Stomach (tissue), 19 donors: ENCODE results near the gene VAMP8. TPM values are rescaled to one million over a fixed set of nuclear protein-coding genes. Genes with fewer than 3 reads are reported as not detected.

Source experiments
- DNase-seq, 2 donors: peaks; one replicate each; pipeline versions ENCODE4 v3.0.0 to v3.0.0-alpha.2; 2013 to 2019
- H3K27ac ChIP-seq, 5 donors: fragments of 200-600 bp in 4 of 5; sonication (generic) in 4 of 5; one replicate each; pipeline ENCODE4 v1.5.1; 2013 to 2019; ENCODE audit warnings: mild to moderate bottlenecking in 1 of 5, moderate library complexity in 1 of 5
- H3K27me3 ChIP-seq, 3 donors: fragments of 200-600 bp; sonication (generic); one replicate each; pipeline ENCODE4 v1.5.1; 2017 to 2019; ENCODE audit warnings: mixed run types in 1 of 3
- H3K36me3 ChIP-seq, 4 donors: fragments of 200-600 bp; sonication (generic); 1 replicate in 3 of 4; 2 replicates in 1 of 4; pipeline ENCODE4 v1.5.1; 2016 to 2019
- H3K4me1 ChIP-seq, 4 donors: fragments of 200-600 bp; sonication (generic); one replicate each; pipeline ENCODE4 v1.5.1; 2016 to 2019
- H3K4me3 ChIP-seq, 4 donors: fragments of 200-600 bp; sonication (generic) in 3 of 4; one replicate each; pipeline ENCODE4 v1.5.1; 2016 to 2019; ENCODE audit warnings: mild to moderate bottlenecking in 1 of 4
- H3K9me3 ChIP-seq, 4 donors: fragments of 200-600 bp; sonication (generic); one replicate each; pipeline ENCODE4 v1.5.1; 2016 to 2019
- EP300 ChIP-seq: sonication (generic); formaldehyde crosslinking; IDR thresholded peaks from one replicate; pipeline ENCODE4 v1.6.1; 2017; ENCODE audit warnings: antibody characterized with exemption
- POLR2A ChIP-seq, 4 donors: fragments of 450-650 bp; IDR thresholded peaks; one replicate each; pipeline ENCODE4 v1.6.1; 2016; ENCODE audit warnings: antibody characterized with exemption in 4 of 4, control low read depth in 2 of 4, mild to moderate bottlenecking in 1 of 4, moderate library complexity in 1 of 4
- POLR2AphosphoS5 ChIP-seq, 3 donors: sonication (generic); formaldehyde crosslinking; IDR thresholded peaks; one replicate each; pipeline ENCODE4 v1.6.1; 2016; ENCODE audit warnings: antibody characterized with exemption in 3 of 3
- WGBS, 5 donors: extraction: QIAGEN DNeasy Blood & Tissue Kit in 3 of 5; methylation state at CpG; one replicate each; pipeline versions ENCODE4 v1.1.5 to v1.1.7; 2013 to 2018; 5-methylcytosine and 5-hydroxymethylcytosine counted together
- intact Hi-C: fragments of 100-400 bp; cut with DNase I; formaldehyde crosslinking; loops from one replicate; pipeline ENCODE4 v1.15.1; 2023; ENCODE audit warnings: low total_unique reads
- long read RNA-seq, 10 donors: transcript quantifications; one replicate each; lab custom pipeline, GENCODE V29; 2026
- polyA plus RNA-seq, 3 donors: library from polyadenylated mRNA; stranded (reverse); fragments of 200-250 nt; gene quantifications; one replicate each; pipeline ENCODE4 v1.2.3, GENCODE V29; 2013
- total RNA-seq, 5 donors: library from RNA; depleted of rRNA; stranded (reverse); fragments of >200 nt; gene quantifications; one replicate each; pipeline versions ENCODE4 v1.1.0 to v1.2.3, GENCODE V29; 2014 to 2016
- TF ChIP-seq, protein P1 (sequence below), 7 experiments: fragments of 450-650 bp in 4 of 7; fragments of 200-600 bp in 3 of 7; sonication (generic) in 3 of 7; IDR thresholded peaks; one replicate each; pipeline ENCODE4 v1.5.1; 2016 to 2019; ENCODE audit warnings: antibody characterized with exemption in 7 of 7, control low read depth in 2 of 7, mild to moderate bottlenecking in 1 of 7
- donor health status: healthy with polysubstance abuse.
- donor health status: Bipolar disorder and iron deficiency.
- donor health status: healthy.

Gene VAMP8
- 100 to 1,000 TPM in 2 of 5 donors, 10 to 100 TPM in 1, 1 to 10 TPM in 1, not detected in 1; 2.2 to 191 (median 79.6) TPM for total RNA-seq
- 100 to 1,000 TPM; 358 to 568 (median 435) TPM for polyA plus RNA-seq
- long read RNA-seq, donor 1, transcript VAMP8-201 (3 exons, 774 nt) = major isoform, 24 of 24 reads
- long read RNA-seq, donor 1, partial matches to known transcripts = 0 of 24 reads
- long read RNA-seq, donor 1, other reads (novel, unspliced or antisense) = 0 of 24 reads
- long read RNA-seq, donor 2, transcript VAMP8-201 (3 exons, 774 nt) = major isoform, 51 of 58 reads
- long read RNA-seq, donor 2, partial matches to known transcripts = 7 of 58 reads
- long read RNA-seq, donor 2, other reads (novel, unspliced or antisense) = 0 of 58 reads
- long read RNA-seq, donor 3, transcript VAMP8-201 (3 exons, 774 nt) = major isoform, 42 of 49 reads
- long read RNA-seq, donor 3, partial matches to known transcripts = 7 of 49 reads
- long read RNA-seq, donor 3, other reads (novel, unspliced or antisense) = 0 of 49 reads
- long read RNA-seq, donor 4, transcript VAMP8-201 (3 exons, 774 nt) = major isoform, 6 of 6 reads
- long read RNA-seq, donor 4, partial matches to known transcripts = 0 of 6 reads
- long read RNA-seq, donor 4, other reads (novel, unspliced or antisense) = 0 of 6 reads
- long read RNA-seq, donor 5, transcript VAMP8-201 (3 exons, 774 nt) = major isoform, 33 of 42 reads
- long read RNA-seq, donor 5, partial matches to known transcripts = 9 of 42 reads
- long read RNA-seq, donor 5, other reads (novel, unspliced or antisense) = 0 of 42 reads
- long read RNA-seq, donor 6 = 0 reads
- long read RNA-seq, donor 7, transcript VAMP8-201 (3 exons, 774 nt) = major isoform, 63 of 95 reads
- long read RNA-seq, donor 7, partial matches to known transcripts = 32 of 95 reads
- long read RNA-seq, donor 7, other reads (novel, unspliced or antisense) = 0 of 95 reads
- long read RNA-seq, donor 8, transcript VAMP8-201 (3 exons, 774 nt) = major isoform, 49 of 56 reads
- long read RNA-seq, donor 8, partial matches to known transcripts = 7 of 56 reads
- long read RNA-seq, donor 8, other reads (novel, unspliced or antisense) = 0 of 56 reads
- long read RNA-seq, donor 9, transcript VAMP8-201 (3 exons, 774 nt) = major isoform, 48 of 54 reads
- long read RNA-seq, donor 9, partial matches to known transcripts = 6 of 54 reads
- long read RNA-seq, donor 9, other reads (novel, unspliced or antisense) = 0 of 54 reads
- long read RNA-seq, donor 10, transcript VAMP8-201 (3 exons, 774 nt) = major isoform, 33 of 39 reads
- long read RNA-seq, donor 10, partial matches to known transcripts = 6 of 39 reads
- long read RNA-seq, donor 10, other reads (novel, unspliced or antisense) = 0 of 39 reads

GRCh38 chr2:85577386-85578242, at the start of gene VAMP8:
Gene VAMP8 (plus strand): TSS chr2:85577586. CDS start chr2:85577647, 61 bp downstream.
- H3K27me3 ChIP-seq = no peaks in the 10 kb centered on the region
- intact Hi-C loops = no loop called here
- peak within 1 kb of the TSS; percentile 46 to 60 (median 51) for H3K4me3 ChIP-seq
- 6 to 26% (median 18%) methylated on average over 19 of the region's 19 CpGs for WGBS, 5 donors
- TF ChIP-seq EP300 = no peak
- no peak for TF ChIP-seq POLR2A (IDR thresholded peaks at IDR 0.05)
- TF ChIP-seq POLR2AphosphoS5 (IDR thresholded peaks at IDR 0.05) = peak in 2 of 3 donors; percentile 34 to 70
- TF ChIP-seq, protein P1, sequence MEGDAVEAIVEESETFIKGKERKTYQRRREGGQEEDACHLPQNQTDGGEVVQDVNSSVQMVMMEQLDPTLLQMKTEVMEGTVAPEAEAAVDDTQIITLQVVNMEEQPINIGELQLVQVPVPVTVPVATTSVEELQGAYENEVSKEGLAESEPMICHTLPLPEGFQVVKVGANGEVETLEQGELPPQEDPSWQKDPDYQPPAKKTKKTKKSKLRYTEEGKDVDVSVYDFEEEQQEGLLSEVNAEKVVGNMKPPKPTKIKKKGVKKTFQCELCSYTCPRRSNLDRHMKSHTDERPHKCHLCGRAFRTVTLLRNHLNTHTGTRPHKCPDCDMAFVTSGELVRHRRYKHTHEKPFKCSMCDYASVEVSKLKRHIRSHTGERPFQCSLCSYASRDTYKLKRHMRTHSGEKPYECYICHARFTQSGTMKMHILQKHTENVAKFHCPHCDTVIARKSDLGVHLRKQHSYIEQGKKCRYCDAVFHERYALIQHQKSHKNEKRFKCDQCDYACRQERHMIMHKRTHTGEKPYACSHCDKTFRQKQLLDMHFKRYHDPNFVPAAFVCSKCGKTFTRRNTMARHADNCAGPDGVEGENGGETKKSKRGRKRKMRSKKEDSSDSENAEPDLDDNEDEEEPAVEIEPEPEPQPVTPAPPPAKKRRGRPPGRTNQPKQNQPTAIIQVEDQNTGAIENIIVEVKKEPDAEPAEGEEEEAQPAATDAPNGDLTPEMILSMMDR (IDR thresholded peaks at IDR 0.05) = no peak
- no peaks in the 10 kb centered on the region for H3K9me3 ChIP-seq
- peak; percentile 87 to 92 for DNase-seq
- peaks cover 0 to 16% (median 7%) of the 10 kb centered on the region in 4 donors for H3K36me3 ChIP-seq
- H3K4me1 ChIP-seq = peaks cover 18 to 40% (median 29%) of the 10 kb centered on the region in 4 donors
- peak within 1 kb of the TSS; percentile 79 to 91 (median 90) for H3K27ac ChIP-seq

- peaks cover 22 to 38% (median 31%) of the 10 kb centered on the region in 4 donors for H3K4me1 ChIP-seq
- TF ChIP-seq, protein P1 (IDR thresholded peaks at IDR 0.05) = no peak
- no peak for TF ChIP-seq EP300
- no peak for TF ChIP-seq POLR2AphosphoS5 (IDR thresholded peaks at IDR 0.05)
- no peak for TF ChIP-seq POLR2A (IDR thresholded peaks at IDR 0.05)
- H3K27ac ChIP-seq = no peak overlapping the region
- intact Hi-C loops = no loop called here
- H3K4me3 ChIP-seq = no peak overlapping the region
- H3K36me3 ChIP-seq = no peaks in the 10 kb centered on the region
- DNase-seq = no peak
- H3K9me3 ChIP-seq = no peaks in the 10 kb centered on the region
- H3K27me3 ChIP-seq = no peaks in the 10 kb centered on the region
These were observed 49.6 kb upstream of the VAMP8 start for GRCh38 chr2:85527787-85528186.

DNA sequence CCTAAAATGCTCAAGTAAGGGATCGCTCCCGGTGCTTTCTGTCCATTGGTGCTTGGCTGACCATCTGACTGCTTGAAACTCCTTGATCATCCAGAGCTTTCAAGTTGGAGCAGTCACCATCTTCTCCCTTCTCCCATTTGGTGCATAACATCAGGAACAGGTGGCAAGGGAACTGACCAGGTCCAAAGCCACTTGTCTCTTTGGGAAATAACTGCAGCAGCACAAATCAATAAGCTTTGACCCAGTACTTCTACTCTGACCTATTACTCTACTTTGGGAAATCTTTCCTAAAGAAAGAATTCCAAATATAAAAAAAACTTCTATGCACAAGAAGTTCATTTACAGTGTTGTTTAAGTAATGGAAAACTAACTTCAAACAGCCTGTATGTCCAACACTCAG, 49.0 kb upstream of the VAMP8 start:
- no peak overlapping the region for H3K27ac ChIP-seq
- DNase-seq = no peak
- 85 to 100% (median 96%) methylated on average over 2 of the region's 2 CpGs for WGBS, 5 donors
- H3K36me3 ChIP-seq = no peaks in the 10 kb centered on the region
- intact Hi-C loops = no loop called here
- no peaks in the 10 kb centered on the region for H3K9me3 ChIP-seq
- H3K27me3 ChIP-seq = no peaks in the 10 kb centered on the region
- H3K4me3 ChIP-seq = no peak overlapping the region
- TF ChIP-seq EP300 (no peak), POLR2A (IDR thresholded peaks at IDR 0.05) (no peak), POLR2AphosphoS5 (IDR thresholded peaks at IDR 0.05) (no peak)
- TF ChIP-seq, protein P1 (IDR thresholded peaks at IDR 0.05) = no peak
- H3K4me1 ChIP-seq = peaks cover 18 to 32% (median 26%) of the 10 kb centered on the region in 4 donors
